OCI-LY3 (cell line): Measurements from ENCODE around the gene TOP3A.

Experiments used
- H2AFZ ChIP-seq: fragments of 200-600, 300-600 bp; shearing (Covaris generic); 2 replicates; pipeline ENCODE4 v1.6.0; 2014; ENCODE audit warnings: antibody characterized with exemption, low read depth, low read length
- H3K27ac ChIP-seq: fragments of 200-600, 300-600 bp; sonication (generic); 2 replicates; pipeline ENCODE4 v1.5.1; 2014; ENCODE audit warnings: mild to moderate bottlenecking, low read length, moderate library complexity, mixed read lengths
- H3K27me3 ChIP-seq: fragments of 200-600, 300-600 bp; sonication (generic); 2 replicates; pipeline ENCODE4 v1.6.1; 2014; ENCODE audit warnings: low read depth, low read length, mixed read lengths
- H3K36me3 ChIP-seq: fragments of 200-600, 300-600 bp; sonication (generic); replicated peaks from 2 replicates; pipeline ENCODE3; 2014; ENCODE audit warnings: low read depth, low read length, mixed read lengths
- H3K4me1 ChIP-seq: fragments of 300-600, 200-600 bp; sonication (generic); 2 replicates; pipeline ENCODE4 v1.6.1; 2014; ENCODE audit warnings: low read length, mixed read lengths
- H3K4me2 ChIP-seq: fragments of 200-600, 300-600 bp; sonication (generic); 2 replicates; pipeline ENCODE4 v1.6.1; 2014; ENCODE audit warnings: low read length, mixed read lengths
- H3K4me3 ChIP-seq: fragments of 300-600, 200-600 bp; sonication (generic); 2 replicates; pipeline ENCODE4 v1.5.1; 2014; ENCODE audit warnings: antibody characterized with exemption, mild to moderate bottlenecking, low read length, moderate library complexity
- H3K79me2 ChIP-seq: fragments of 300-600, 200-600 bp; shearing (Covaris generic); 2 replicates; pipeline ENCODE4 v1.6.1; 2014; ENCODE audit warnings: mild to moderate bottlenecking, low read length, mixed read lengths
- H3K9ac ChIP-seq: fragments of 300-600, 200-600 bp; shearing (Covaris generic); 2 replicates; pipeline ENCODE4 v1.6.0; 2014; ENCODE audit warnings: mild to moderate bottlenecking, low read length, moderate library complexity
- H3K9me3 ChIP-seq: fragments of 200-600, 300-600 bp; shearing (Covaris generic); 2 replicates; pipeline ENCODE4 v1.6.1; 2014; ENCODE audit warnings: low read length, mixed read lengths; ENCODE audit not compliant: insufficient read depth
- H4K20me1 ChIP-seq: fragments of 200-600, 300-600 bp; sonication (generic); 2 replicates; pipeline ENCODE4 v1.6.1; 2016; ENCODE audit warnings: low read length, mixed read lengths; ENCODE audit not compliant: insufficient read depth
- EZH2phosphoT487 ChIP-seq: fragments of 200-600 bp; shearing (Covaris generic); IDR thresholded peaks from 2 replicates; pipeline ENCODE4 v1.6.1; 2018; ENCODE audit warnings: antibody characterized with exemption, mixed run types, low read depth
- TF ChIP-seq, protein P1 (sequence below): fragments of 200-600, 300-600 bp; sonication (generic); IDR thresholded peaks from 2 replicates; pipeline ENCODE4 v1.5.1; 2014; ENCODE audit warnings: antibody characterized with exemption, low read length, low read depth

The TOP3A gene

DNA sequence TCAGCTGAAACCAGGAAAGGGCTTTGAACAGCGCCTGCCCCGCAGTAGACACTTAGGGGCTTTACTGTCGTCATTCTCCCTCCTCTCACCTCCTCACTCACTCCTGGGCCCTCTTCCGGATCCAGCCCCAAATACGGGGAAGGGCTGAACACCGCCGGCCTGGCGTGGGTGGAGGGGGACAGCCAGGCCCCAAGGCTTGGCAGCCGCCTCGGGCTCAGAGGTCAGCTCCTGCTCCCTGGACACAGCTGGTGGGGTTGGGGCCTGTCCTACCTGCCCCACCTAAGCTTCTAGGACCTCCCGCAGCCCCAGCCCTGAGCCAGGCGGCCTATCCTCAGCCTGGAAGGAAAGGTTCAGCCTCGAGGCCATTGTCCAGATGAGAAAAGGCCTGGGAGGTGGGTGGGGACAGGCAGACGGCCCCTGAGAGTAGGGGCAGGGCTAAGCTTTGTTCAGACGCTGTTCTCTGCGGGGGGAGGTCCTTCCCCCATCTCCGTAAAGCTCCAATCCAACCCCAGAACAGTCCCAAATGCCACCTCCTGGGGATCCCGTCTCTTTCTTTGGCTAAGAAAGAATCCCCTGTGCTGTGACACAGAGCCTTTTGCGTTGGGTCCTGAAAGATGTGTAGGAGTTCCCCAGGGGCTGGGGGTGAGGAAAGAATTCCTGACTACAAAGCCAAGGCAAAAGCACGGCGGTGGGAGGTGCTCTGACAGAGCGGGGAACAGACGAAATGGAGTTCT lies 90.2 kb downstream of the TOP3A start:
- Histone ChIP-seq H3K4me2 (peak overlapping the region; percentile 60), H3K27ac (no peak overlapping the region), H3K9me3 (no peaks in the 10 kb centered on the region), H3K9ac (0 out of 2 replicates have a peak overlapping the region, but pooled peaks have one; percentile 20), H4K20me1 (no peaks in the 10 kb centered on the region), H2AFZ (0 out of 2 replicates have a peak overlapping the region, but pooled peaks have one; percentile 6), H3K79me2 (no peaks in the 10 kb centered on the region), H3K27me3 (no peaks in the 10 kb centered on the region), H3K4me1 (peaks cover 10% of the 10 kb centered on the region), H3K36me3 (no peaks in the 10 kb centered on the region), H3K4me3 (peak overlapping the region; percentile 70)
- no peak for TF ChIP-seq EZH2phosphoT487
- TF ChIP-seq, protein P1, sequence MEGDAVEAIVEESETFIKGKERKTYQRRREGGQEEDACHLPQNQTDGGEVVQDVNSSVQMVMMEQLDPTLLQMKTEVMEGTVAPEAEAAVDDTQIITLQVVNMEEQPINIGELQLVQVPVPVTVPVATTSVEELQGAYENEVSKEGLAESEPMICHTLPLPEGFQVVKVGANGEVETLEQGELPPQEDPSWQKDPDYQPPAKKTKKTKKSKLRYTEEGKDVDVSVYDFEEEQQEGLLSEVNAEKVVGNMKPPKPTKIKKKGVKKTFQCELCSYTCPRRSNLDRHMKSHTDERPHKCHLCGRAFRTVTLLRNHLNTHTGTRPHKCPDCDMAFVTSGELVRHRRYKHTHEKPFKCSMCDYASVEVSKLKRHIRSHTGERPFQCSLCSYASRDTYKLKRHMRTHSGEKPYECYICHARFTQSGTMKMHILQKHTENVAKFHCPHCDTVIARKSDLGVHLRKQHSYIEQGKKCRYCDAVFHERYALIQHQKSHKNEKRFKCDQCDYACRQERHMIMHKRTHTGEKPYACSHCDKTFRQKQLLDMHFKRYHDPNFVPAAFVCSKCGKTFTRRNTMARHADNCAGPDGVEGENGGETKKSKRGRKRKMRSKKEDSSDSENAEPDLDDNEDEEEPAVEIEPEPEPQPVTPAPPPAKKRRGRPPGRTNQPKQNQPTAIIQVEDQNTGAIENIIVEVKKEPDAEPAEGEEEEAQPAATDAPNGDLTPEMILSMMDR, result no peak

DNA sequence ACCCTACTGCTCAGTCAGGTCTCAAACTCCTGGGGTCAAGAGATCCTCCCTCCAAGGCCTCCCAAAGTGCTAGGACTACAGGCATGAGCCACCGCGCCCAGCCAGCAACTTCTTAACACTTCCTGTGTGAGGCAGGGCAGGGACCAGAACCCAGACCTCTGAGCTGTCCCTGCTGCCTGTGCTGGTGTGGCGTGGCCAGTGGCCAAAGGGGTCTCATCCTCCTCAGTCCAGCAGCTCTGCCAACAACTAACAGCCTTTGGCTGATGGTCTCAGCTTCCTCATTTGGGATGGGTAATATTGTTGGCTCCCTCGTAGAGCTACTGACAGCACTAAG lies 90.8 kb downstream of the TOP3A start:
- peaks cover 10% of the 10 kb centered on the region for H3K4me1 ChIP-seq
- H3K9ac ChIP-seq, result no peak overlapping the region
- H3K4me2 ChIP-seq, result no peak overlapping the region
- H3K79me2 ChIP-seq, result no peaks in the 10 kb centered on the region
- TF ChIP-seq, protein P1, result no peak
- no peak for TF ChIP-seq EZH2phosphoT487
- H3K27me3 ChIP-seq, result no peaks in the 10 kb centered on the region
- no peaks in the 10 kb centered on the region for H4K20me1 ChIP-seq
- no peaks in the 10 kb centered on the region for H3K9me3 ChIP-seq
- no peak overlapping the region for H2AFZ ChIP-seq
- no peak overlapping the region for H3K4me3 ChIP-seq
- H3K27ac ChIP-seq, result no peak overlapping the region
- no peaks in the 10 kb centered on the region for H3K36me3 ChIP-seq
